Spleen (tissue), 7 donors: ENCODE measurements around the gene HOXB5.

Experiments
- POLR2A ChIP-seq, 3 donors: fragments of 450-650 bp; IDR thresholded peaks; one replicate each; pipeline ENCODE4 v1.5.1; 2017; ENCODE audit warnings: antibody characterized with exemption in 3 of 3, mild to moderate bottlenecking in 1 of 3
- POLR2AphosphoS5 ChIP-seq, 3 donors: sonication (generic); formaldehyde crosslinking; IDR thresholded peaks; one replicate each; pipeline ENCODE4 v1.5.1; 2017; ENCODE audit warnings: antibody characterized with exemption in 3 of 3
- TF ChIP-seq, protein P1 (sequence below), 11 experiments: fragments of 200-600 bp in 7 of 11; fragments of 450-650 bp in 4 of 11; sonication (generic) in 4 of 11; IDR thresholded peaks in 8 of 11; conservative IDR thresholded peaks in 3 of 11; 1 replicate in 7 of 11; 2 replicates in 4 of 11; pipeline versions ENCODE4 v1.4.0 to v1.8.0; 2016 to 2021; ENCODE audit warnings: antibody characterized with exemption in 11 of 11, inconsistent platforms in 4 of 11, mild to moderate bottlenecking in 1 of 11
- donor health status: DM: no; HTN: no; CAD: no; lungs with moderate emphysema.
- donor health status: DM: no; HTN: no; CAD: no.
- donor health status: DM: no; HTN: no; CAD: no.

DNA sequence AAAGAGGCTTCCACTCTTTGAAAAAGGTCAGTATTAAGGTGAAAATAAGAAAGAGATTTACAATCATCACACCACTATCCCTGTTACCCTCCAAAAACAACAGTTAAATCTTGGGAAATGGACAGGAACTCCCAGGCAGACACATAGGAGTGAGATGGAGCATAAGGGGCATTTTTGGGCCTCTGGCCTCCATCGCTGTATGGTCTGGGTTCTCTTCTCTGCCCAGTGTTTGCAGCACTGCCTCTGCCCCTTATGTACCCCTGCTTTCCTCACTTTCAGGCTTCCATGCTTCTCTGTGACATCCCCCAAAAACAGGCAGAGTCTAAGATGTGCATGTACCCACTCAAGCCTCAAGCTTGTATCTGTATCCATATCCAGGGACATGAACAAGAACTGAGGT is 48.0 kb downstream of the HOXB5 start:
- TF ChIP-seq, protein P1, sequence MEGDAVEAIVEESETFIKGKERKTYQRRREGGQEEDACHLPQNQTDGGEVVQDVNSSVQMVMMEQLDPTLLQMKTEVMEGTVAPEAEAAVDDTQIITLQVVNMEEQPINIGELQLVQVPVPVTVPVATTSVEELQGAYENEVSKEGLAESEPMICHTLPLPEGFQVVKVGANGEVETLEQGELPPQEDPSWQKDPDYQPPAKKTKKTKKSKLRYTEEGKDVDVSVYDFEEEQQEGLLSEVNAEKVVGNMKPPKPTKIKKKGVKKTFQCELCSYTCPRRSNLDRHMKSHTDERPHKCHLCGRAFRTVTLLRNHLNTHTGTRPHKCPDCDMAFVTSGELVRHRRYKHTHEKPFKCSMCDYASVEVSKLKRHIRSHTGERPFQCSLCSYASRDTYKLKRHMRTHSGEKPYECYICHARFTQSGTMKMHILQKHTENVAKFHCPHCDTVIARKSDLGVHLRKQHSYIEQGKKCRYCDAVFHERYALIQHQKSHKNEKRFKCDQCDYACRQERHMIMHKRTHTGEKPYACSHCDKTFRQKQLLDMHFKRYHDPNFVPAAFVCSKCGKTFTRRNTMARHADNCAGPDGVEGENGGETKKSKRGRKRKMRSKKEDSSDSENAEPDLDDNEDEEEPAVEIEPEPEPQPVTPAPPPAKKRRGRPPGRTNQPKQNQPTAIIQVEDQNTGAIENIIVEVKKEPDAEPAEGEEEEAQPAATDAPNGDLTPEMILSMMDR (IDR thresholded peaks at IDR 0.05 in 8 of 11, conservative IDR thresholded peaks at IDR 0.05 in 3 of 11): no peak
- TF ChIP-seq POLR2A (IDR thresholded peaks at IDR 0.05): no peak
- no peak for TF ChIP-seq POLR2AphosphoS5 (IDR thresholded peaks at IDR 0.05)
